Hindlimb muscle (tissue), 1 donor: Measurements from ENCODE around the gene DDX54. TPM values are rescaled to one million over a fixed set of nuclear protein-coding genes. Genes with fewer than 3 reads are reported as not detected.
A peak's percentile ranks its signal among the peaks of the same experiment; 100 is the strongest.

Experiments
- DNase-seq: peaks from one replicate; pipeline ENCODE4 v3.0.0-alpha.2; 2013
- polyA plus RNA-seq: library from polyadenylated mRNA; unstranded; fragments of 120-200 nt; gene quantifications from one replicate; pipeline ENCODE4 v1.2.1, GENCODE V29; 2013; ENCODE audit not compliant: insufficient read length

Gene DDX54
- polyA plus RNA-seq, 1 donor, result 80.2 TPM

GRCh38 chr12:113186666-113187325 lies 1.5 kb upstream of the DDX54 start:
- no peak for DNase-seq

GRCh38 chr12:113186033-113186365 lies 721 bp upstream of the DDX54 start:
- no peak for DNase-seq

- DNase-seq, result peak; percentile 92
Observed at GRCh38 chr12:113184900-113185179, 438 bp downstream of the DDX54 start.

- DNase-seq, result no peak
Observed at GRCh38 chr12:113184098-113184899, 979 bp downstream of the DDX54 start.

- DNase-seq, result no peak
Observed at GRCh38 chr12:113183030-113183589, 2.2 kb downstream of the DDX54 start.

GRCh38 chr12:113181975-113182374 lies 3.3 kb downstream of the DDX54 start:
- DNase-seq, result no peak

- DNase-seq, result no peak
Observed at GRCh38 chr12:113180333-113180732, 4.9 kb downstream of the DDX54 start.

- no peak for DNase-seq
Observed at GRCh38 chr12:113179023-113179422, 6.3 kb downstream of the DDX54 start.

- peak; percentile 65 for DNase-seq
Observed at GRCh38 chr12:113174461-113175384, 10.6 kb downstream of the DDX54 start.

GRCh38 chr12:113173081-113173698 lies 12.1 kb downstream of the DDX54 start:
- no peak for DNase-seq

- no peak for DNase-seq
Observed at GRCh38 chr12:113172185-113172584, 13.1 kb downstream of the DDX54 start.

- DNase-seq, result no peak
Observed at GRCh38 chr12:113171543-113171942, 13.7 kb downstream of the DDX54 start.

GRCh38 chr12:113170926-113171325 lies 14.4 kb downstream of the DDX54 start:
- no peak for DNase-seq

- DNase-seq, result no peak
Observed at GRCh38 chr12:113170457-113170856, 14.8 kb downstream of the DDX54 start.

GRCh38 chr12:113169697-113170096 lies 15.6 kb downstream of the DDX54 start:
- no peak for DNase-seq

- no peak for DNase-seq
Observed at GRCh38 chr12:113167868-113168267, 17.4 kb downstream of the DDX54 start.

GRCh38 chr12:113165521-113166450 lies 19.5 kb downstream of the DDX54 start:
- no peak for DNase-seq

- no peak for DNase-seq
Observed at GRCh38 chr12:113164014-113164413, 21.3 kb downstream of the DDX54 start.

- DNase-seq, result no peak
Observed at GRCh38 chr12:113163030-113163360, 22.3 kb downstream of the DDX54 start.

- DNase-seq, result no peak
Observed at GRCh38 chr12:113162102-113163029, 22.9 kb downstream of the DDX54 start.
